Activated CD4-positive, CD25-positive, alpha-beta regulatory T cell treated with anti-CD3 and anti-CD28 coated beads, Interleukin-2, amount 50 U/mL, for 24 hours (primary cell): ENCODE measurements around the gene SCGB1A1.

Experiments used
- ATAC-seq, 2 donors: fragments of 150-1000 bp; cut with Tn5 transposase; one replicate each; pipeline ENCODE4 v1.10.0; 2021; ENCODE audit warnings: mild to moderate bottlenecking in 1 of 2, moderate library complexity in 1 of 2

Gene SCGB1A1

DNA sequence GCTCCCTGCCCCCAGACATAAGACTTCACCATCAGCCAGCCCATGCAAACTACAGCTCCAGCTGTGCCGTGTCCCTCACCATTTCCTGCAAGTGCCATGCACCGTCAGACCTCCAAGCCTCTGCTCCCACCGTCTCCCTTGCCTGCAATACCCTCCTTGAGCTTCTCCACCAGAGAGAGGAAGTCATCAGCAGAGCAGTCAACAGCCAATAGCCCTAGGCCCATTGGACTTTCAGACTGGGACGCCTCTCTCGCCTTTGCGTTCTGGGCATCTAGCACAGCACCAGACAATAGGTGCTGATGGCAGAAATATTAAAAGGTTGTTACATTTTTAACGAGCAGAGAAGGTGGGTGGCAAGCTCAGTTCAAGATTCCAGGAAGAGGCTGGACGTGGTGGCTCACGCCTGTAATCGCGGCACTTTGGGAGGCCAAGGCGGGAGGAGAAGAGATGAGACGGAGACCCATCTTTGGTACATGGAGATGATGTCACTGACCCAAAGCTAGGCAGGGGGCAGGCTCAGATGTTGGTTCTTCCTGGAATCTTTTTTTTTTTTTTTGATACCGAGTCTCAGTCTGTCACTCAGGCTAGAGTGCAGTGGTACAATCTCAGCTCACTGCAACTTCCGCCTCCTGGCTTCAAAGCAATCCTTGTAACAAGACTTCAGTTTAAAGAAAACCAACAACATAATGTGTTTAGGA, 31.9 kb downstream of the SCGB1A1 start:
- no peak for ATAC-seq

DNA sequence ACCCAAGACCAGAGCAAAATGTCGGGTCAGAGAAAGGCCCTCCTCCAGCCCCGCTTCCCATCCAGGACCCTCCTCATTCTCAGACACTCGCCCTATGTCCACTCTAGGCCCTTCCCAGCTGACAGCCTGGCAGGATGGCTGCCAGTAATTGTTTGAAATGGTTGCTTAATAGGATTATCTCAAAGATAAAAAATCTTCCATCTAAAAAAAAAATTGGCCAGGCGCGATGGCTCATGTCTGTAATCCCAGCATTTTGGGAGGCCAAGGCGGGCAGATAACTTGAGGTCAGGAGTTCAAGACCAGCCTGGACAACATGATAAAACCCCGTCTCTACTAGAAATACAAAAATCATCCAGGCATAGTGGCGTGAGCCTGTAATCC, 32.4 kb downstream of the SCGB1A1 start:
- no peak for ATAC-seq

DNA sequence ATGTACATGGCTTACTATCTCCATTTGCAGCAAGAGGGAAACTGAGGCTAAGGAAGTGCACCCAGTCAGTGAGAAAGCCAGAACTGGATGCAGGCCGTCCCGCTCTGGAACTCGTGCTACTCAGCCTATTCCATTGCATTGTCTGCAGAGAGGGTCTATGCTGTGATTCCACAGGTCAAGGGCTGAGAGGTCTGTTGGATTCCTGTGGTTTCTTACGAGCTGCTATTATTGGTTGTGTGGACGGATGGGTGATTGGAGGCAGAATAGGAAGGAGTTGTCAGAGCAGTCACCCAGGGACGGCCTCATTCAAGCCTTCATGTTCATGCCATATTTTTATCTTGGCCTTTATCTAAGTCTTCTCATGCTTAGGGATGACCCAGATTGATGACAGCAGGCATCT, 33.4 kb downstream of the SCGB1A1 start:
- no peak for ATAC-seq

DNA sequence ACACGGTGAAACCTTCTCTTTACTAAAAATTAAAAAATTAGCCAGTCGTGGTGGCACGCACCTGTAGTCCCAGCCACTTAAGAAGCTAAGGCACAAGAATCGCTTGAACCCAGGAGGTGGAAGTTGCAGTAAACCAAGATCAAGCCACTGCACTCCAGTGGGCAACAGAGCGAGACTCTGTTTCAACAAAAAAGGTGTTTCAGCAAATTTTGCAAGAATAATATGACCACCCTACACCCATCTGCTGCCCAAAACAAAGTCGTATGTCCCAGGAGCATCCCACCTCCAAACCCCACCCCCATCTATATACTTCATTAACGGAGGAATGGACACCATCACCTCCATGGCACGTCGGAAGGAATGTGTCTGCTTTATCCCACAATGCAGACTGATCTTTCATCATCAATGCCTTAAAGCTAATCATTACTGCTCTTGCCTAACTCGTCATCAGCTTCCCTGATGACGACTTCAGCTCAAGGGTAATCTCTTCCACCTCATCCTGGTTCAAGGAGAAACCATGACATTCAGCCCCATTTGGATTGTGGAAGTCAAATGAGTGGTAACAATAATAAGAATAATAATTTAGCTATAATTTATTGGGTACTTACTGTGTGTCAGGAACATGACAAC, 34.1 kb downstream of the SCGB1A1 start:
- ATAC-seq: no peak

DNA sequence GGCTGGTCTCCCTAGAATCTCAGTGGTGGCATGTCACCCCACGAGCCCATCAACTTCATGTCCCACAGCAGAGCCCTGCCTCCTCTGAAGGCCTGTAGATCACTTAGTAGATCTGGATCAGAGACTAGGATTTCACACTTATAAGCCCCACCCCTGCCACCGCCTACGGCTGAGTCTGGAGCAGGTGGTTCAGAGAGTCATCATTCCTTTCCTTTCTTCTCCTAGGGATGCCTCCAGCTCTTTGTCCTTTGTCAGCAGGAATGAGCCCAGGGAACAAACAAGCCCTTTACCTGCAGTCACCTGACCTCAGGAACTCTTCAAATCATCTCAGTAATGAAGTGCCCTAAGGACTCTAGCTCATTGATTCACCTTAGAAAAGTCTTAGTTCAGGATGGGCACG, 37.8 kb downstream of the SCGB1A1 start:
- ATAC-seq: no peak

DNA sequence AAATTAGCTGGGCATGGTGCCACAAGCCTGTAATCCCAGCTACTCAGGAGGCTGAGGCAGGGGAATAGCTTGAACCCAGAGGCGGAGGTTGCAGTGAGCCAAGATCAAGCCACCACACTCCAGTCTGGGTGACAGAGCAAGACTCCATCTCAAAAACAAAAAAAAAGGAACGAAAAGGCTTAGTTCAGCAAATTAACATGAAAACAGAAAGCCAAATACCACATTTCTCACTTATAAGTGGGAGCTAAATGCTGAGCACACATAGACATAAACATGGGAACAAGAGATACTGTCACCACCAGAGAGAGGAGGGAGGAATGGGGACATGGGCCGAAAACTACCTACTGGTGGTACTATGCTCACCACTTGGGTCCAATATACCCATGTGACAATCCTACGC, 38.6 kb downstream of the SCGB1A1 start:
- no peak for ATAC-seq

DNA sequence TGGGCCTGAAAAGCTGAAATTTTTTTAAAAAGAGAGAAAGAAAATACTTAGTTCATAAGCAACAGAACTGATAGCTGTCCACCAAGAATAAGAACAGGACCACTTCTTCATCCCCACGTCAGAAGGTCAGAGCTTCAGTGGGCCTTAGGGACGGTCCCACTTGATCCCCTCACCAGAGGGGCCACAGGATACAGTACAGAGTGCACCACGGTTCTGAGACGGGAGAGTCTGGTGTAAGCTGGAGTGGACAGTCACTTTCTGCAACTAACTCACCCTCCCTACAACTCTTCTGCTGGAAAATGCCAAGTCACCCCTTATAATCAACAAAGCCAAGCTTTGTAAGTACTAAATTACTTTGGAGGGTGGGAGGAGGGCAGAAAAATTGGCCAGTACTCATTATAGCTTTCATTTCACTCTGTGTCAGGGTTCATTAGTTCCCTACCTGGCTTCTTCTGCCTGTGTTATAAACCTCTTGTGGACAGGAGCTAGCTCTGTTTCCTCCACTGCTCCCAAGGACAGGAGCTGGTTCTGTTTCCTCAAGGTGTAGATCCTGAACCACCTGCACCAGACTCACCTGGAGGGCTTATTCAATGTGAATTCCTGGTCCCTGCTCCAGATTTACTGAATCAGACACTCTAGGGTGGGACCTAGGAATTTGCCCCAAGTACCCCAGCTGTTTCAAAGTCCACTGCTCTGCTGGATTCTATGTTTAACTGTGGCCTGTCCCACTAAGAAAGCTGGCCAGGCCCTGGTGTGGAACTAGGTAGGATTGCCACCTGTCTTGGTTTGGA, 39.6 kb downstream of the SCGB1A1 start:
- ATAC-seq: no peak

DNA sequence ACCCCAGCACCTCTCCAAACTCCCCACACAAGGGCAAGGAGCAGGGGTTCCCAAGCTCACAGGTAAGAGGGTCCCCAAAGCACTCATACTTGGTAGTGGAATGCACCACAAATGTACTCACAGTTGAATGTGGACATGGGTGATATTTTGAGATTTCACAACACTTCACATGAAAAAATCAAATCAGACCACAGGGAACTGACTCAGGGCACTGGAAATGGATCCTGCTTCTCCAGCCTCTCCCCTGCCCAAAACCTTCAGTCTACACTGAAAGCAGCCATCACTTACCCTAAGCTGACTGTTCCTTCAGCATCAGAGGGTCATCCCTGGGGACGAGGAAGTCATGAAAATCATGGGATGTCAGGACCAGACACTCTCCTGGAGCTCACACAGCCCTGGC, 40.2 kb downstream of the SCGB1A1 start:
- no peak for ATAC-seq

DNA sequence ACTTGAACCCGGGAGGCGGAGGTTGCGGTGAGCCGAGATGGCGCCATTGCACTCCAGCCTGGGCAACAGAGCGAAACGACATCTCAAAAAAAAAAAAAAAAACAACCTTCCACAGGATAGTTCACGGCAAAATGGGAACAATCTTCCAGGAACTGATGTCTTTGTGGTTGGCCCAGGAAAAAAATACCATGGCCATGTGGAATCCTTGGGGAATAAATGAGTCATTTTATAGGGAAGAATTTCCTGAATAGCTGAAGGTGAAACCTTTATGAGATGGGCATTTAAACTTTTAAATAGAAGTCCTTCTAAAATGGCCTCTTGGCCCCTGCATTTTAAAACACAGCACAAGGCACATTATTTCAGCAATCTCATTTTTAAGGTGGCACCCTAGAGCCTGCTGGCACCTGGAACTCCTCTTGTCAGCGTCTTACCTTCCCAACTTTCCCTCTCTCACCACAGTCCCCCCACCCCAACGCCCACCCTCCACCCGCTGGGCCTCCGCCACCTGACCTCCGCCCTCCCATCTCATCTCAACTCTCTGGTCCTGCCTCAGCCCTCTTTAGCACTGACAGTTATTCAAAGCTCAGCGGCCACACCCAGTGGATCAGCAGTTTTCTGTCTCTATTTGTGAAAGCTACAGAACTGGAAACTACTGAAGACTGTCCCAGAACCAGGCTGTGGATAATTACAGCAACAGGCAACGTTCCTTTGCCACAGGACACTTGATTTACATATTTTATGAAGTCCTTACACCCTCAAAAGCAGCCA, 43.1 kb downstream of the SCGB1A1 start:
- no peak for ATAC-seq

DNA sequence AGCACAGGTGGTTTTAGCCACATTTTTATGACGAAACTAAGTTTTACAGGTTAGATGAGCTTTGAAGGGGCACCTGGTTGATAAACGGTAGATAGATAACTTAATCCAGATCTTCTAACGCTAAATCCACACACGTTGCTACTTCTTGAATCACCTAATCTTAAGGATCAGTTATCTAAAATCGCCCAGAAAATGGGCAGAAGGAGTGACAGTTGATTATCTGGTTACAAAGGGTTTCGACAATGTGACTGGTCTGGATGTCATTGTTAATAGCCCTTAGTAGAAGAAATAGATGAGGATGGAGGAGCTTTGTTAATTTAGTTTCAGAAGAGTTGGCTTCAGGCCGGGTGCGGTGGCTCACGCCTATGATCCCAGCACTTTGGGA, 43.7 kb downstream of the SCGB1A1 start:
- no peak for ATAC-seq

DNA sequence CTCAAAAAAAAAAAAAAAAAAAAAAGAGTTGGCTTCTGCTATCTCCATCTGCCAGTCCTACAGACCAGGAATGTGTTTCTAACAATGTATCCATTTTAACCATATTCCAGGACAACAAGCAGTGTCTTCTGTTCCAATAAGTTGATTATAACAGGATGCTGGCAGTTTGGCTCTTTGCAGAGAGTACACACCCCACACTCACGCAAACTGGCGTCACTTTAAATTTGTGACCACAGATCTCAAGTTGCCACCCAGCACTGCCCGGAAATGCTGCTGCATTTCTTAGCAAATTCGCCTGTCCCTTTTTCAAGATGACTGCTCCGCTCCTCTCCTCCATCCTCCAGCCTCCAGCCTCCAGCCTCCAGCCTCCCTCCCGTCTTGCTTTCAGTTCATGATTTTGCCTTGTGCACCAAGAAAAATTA, 44.3 kb downstream of the SCGB1A1 start:
- no peak for ATAC-seq

DNA sequence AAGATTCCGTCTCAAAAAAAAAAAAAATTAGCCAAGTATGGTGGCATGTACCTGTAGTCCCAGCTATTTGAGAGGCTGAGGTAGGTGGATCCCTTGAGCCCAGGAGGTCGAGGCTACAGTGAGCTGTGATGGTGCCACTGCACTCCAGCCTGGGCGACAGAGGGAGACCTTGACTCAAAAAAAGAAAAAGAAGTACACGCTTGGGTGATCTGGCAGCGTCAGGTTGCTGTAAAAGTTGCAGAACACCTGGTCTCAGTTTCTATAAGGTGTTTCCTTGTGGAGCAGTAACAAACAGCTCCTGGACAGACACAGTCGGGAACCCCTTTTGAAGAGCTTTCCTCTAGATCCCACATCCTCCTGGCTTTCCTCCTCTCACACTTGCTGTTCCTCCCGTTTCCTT, 45.8 kb downstream of the SCGB1A1 start:
- no peak for ATAC-seq

DNA sequence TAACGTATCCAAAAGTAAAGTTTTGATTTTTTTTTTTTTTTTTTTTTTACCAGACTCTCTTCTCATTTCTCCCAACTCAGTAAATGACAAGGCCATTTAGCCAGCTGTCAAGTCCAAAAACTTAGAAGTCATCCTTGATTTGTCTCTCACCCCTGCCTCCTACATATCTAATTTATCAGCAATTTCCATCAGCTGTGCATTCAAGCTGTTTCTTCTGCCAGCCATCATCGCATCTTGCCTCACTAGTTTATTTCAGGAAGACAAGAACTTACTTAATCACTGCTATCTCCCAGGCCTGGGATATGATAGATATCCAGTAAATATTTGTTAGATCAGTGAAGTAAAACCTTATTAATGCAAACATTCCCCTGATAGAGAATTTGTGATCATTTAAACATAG, 47.6 kb downstream of the SCGB1A1 start:
- no peak for ATAC-seq

DNA sequence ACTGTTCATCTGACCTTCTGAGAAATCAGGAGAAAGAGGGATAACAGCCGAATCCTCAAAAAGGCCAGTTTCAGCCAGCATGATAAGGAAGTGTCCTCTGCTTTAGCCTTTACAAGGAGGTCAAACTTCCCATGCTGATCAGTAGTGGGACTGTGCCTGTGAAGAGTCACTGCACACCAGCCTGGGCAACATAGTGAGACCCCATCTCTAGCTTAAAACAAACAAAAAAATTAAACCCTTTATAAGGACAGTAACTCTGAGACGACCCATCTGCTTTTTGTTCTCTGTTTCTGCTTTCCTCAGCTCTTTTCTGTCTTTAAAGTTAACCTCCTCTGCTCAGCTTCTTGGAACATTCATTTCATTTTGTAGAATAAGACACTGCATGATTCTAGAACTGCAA, 49.7 kb downstream of the SCGB1A1 start:
- ATAC-seq: no peak

DNA sequence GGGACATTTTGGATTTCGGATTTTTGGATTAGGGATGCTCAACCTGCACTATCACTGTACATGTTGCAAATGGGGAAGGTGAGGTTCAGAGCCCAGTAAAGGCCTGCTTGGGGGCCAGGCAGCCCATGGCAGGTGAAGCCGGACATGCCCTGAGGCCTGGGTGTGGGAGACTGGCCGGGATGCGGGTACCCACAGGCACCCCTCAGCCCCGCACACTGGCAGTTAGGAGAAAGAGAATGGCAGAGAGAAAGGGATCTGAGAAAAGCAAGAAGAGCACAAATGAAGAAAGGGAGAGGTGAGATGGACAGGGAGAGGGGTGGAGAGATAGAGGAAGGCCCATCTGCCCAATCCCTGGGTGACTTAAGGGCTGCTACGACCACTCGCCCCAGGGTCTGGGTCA, 52.8 kb downstream of the SCGB1A1 start:
- no peak for ATAC-seq

DNA sequence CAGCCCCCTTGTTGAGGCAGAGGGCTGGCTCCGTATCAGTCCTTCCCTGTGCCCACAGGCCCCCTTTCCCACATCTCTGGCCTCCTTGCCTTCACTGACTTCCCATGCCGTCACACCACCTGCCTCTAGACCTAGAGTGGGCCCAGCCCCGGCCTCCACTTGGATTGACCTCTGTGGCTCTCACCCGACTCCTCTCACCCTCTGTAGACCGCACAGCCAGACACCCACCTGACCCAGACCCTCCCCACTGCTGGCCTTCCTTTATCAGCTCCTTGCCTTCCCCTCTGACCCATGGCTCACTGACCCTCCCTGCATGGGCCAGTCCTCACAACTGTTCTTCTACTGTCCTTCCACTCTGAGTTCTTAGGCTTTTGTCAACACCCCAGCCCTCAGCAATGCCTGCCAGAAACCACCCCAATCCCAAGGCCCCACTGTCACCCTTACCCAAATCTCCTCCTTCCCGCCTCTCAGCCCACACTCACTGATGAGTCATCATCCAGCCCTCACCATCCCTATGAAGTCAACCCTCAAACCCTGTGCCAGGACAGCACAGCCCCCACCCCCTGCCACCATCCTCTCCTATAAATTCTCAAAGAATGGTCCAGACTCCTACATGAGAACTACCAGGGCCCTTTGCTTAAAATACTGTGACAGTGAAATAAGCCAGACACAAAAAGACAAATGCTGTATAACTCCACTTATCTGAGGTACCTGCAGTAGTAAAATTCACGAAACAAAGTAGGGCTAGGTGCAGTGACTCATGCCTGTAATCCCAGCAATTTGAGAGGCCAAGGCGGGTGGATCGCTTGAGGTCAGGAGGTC, 53.4 kb downstream of the SCGB1A1 start:
- ATAC-seq: no peak
